OCI-LY1 (cell line): ENCODE measurements around the gene GTPBP1.

ENCODE experiments used
- H2AFZ ChIP-seq: fragments of 200-600 bp; sonication (generic), shearing (Covaris generic); 2 replicates; pipeline ENCODE4 v1.6.0; 2014; ENCODE audit warnings: antibody characterized with exemption, mild to moderate bottlenecking, low read length
- H3F3A ChIP-seq: fragments of 200-600 bp; sonication (generic), shearing (Covaris generic); 2 replicates; pipeline ENCODE4 v1.6.0; 2014; ENCODE audit warnings: mild to moderate bottlenecking, antibody characterized with exemption, low read length, moderate library complexity; ENCODE audit not compliant: insufficient read depth
- H3K27ac ChIP-seq: fragments of 200-600 bp; sonication (generic); 2 replicates; pipeline ENCODE4 v1.5.1; 2014; ENCODE audit warnings: low read length, mixed run types, mild to moderate bottlenecking, low read depth; ENCODE audit not compliant: poor library complexity, severe bottlenecking
- H3K27me3 ChIP-seq: fragments of 200-600 bp; sonication (generic); 2 replicates; pipeline ENCODE4 v1.6.0; 2014; ENCODE audit warnings: antibody characterized with exemption, mild to moderate bottlenecking, low read length, moderate library complexity; ENCODE audit not compliant: insufficient read depth
- H3K36me3 ChIP-seq: fragments of 200-600 bp; sonication (generic); 2 replicates; pipeline ENCODE4 v1.6.1; 2014; ENCODE audit warnings: mild to moderate bottlenecking, antibody characterized with exemption, low read length, moderate library complexity, mixed read lengths; ENCODE audit not compliant: insufficient read depth
- H3K4me1 ChIP-seq: fragments of 200-600 bp; sonication (generic); 2 replicates; pipeline ENCODE4 v1.5.1; 2014; ENCODE audit warnings: mild to moderate bottlenecking, low read length, moderate library complexity; ENCODE audit not compliant: insufficient read depth, severe bottlenecking
- H3K4me2 ChIP-seq: fragments of 200-600 bp; sonication (generic), shearing (Covaris generic); 2 replicates; pipeline ENCODE4 v1.6.1; 2014; ENCODE audit warnings: low read length
- H3K4me3 ChIP-seq: fragments of 200-600 bp; sonication (generic); 2 replicates; pipeline ENCODE4 v1.5.1; 2014; ENCODE audit warnings: low read length, low read depth, mild to moderate bottlenecking, mixed read lengths; ENCODE audit not compliant: poor library complexity, severe bottlenecking
- H3K79me2 ChIP-seq: fragments of 200-600 bp; shearing (Covaris generic); 2 replicates; pipeline ENCODE4 v1.6.1; 2016; ENCODE audit warnings: mixed run types, low read length, mixed read lengths; ENCODE audit not compliant: insufficient read depth
- H3K9ac ChIP-seq: fragments of 200-600 bp; sonication (generic), shearing (Covaris generic); 2 replicates; pipeline ENCODE4 v1.6.1; 2014; ENCODE audit warnings: mild to moderate bottlenecking, low read length, mixed read lengths
- H3K9me2 ChIP-seq: fragments of 200-600 bp; sonication (generic), shearing (Covaris generic); 2 replicates; pipeline ENCODE4 v1.6.1; 2014; ENCODE audit warnings: low read depth, mild to moderate bottlenecking, low read length, mixed read lengths
- H3K9me3 ChIP-seq: fragments of 200-600 bp; shearing (Covaris generic); 2 replicates; pipeline ENCODE4 v1.6.1; 2014; ENCODE audit warnings: low read length, mixed read lengths
- H4K20me1 ChIP-seq: fragments of 200-600 bp; sonication (generic), shearing (Covaris generic); 2 replicates; pipeline ENCODE4 v1.6.0; 2016; ENCODE audit warnings: mild to moderate bottlenecking, low read length; ENCODE audit not compliant: insufficient read depth
- EZH2 ChIP-seq: fragments of 200-600 bp; sonication (generic), shearing (Covaris generic); IDR thresholded peaks from 2 replicates; pipeline ENCODE4 v1.8.0; 2017; ENCODE audit warnings: borderline replicate concordance, mixed run types, mild to moderate bottlenecking, antibody characterized with exemption, low read length, moderate library complexity, mixed read lengths
- TF ChIP-seq, protein P1 (sequence below): fragments of 200-600 bp; sonication (generic), shearing (Covaris generic); IDR thresholded peaks from 2 replicates; pipeline ENCODE4 v1.5.1; 2017; ENCODE audit warnings: mild to moderate bottlenecking, antibody characterized with exemption, low read length, moderate library complexity, mixed read lengths

The GTPBP1 gene

GRCh38 chr22:38710866-38711265 lies 5.1 kb downstream of the GTPBP1 start:
- no peaks in the 10 kb centered on the region for H3K27me3 ChIP-seq
- 0 out of 2 replicates have a peak, but pooled peaks cover 5% of the 10 kb centered on the region for H4K20me1 ChIP-seq
- TF ChIP-seq EZH2 = no peak
- TF ChIP-seq, protein P1, sequence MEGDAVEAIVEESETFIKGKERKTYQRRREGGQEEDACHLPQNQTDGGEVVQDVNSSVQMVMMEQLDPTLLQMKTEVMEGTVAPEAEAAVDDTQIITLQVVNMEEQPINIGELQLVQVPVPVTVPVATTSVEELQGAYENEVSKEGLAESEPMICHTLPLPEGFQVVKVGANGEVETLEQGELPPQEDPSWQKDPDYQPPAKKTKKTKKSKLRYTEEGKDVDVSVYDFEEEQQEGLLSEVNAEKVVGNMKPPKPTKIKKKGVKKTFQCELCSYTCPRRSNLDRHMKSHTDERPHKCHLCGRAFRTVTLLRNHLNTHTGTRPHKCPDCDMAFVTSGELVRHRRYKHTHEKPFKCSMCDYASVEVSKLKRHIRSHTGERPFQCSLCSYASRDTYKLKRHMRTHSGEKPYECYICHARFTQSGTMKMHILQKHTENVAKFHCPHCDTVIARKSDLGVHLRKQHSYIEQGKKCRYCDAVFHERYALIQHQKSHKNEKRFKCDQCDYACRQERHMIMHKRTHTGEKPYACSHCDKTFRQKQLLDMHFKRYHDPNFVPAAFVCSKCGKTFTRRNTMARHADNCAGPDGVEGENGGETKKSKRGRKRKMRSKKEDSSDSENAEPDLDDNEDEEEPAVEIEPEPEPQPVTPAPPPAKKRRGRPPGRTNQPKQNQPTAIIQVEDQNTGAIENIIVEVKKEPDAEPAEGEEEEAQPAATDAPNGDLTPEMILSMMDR = no peak
- H3K9me2 ChIP-seq = no peaks in the 10 kb centered on the region
- no peak overlapping the region for H2AFZ ChIP-seq
- no peaks in the 10 kb centered on the region for H3F3A ChIP-seq
- peaks cover 37% of the 10 kb centered on the region; the same call in 1 of the 2 replicates for H3K36me3 ChIP-seq
- H3K27ac ChIP-seq = no peak overlapping the region
- no peak overlapping the region for H3K4me3 ChIP-seq
- H3K4me1 ChIP-seq = peaks cover 33% of the 10 kb centered on the region
- no peak overlapping the region for H3K4me2 ChIP-seq
- H3K9me3 ChIP-seq = no peaks in the 10 kb centered on the region
- H3K9ac ChIP-seq = no peak overlapping the region
- H3K79me2 ChIP-seq = peaks cover 72% of the 10 kb centered on the region

GRCh38 chr22:38712486-38713207 lies 6.9 kb downstream of the GTPBP1 start:
- no peak overlapping the region for H3K9ac ChIP-seq
- H3K4me2 ChIP-seq = no peak overlapping the region

GRCh38 chr22:38713921-38714320 lies 8.2 kb downstream of the GTPBP1 start:
- Histone ChIP-seq H3K4me1 (peaks cover 10% of the 10 kb centered on the region), H3F3A (no peaks in the 10 kb centered on the region), H3K4me2 (no peak overlapping the region), H3K9me3 (no peaks in the 10 kb centered on the region), H3K4me3 (no peak overlapping the region), H3K36me3 (peaks cover 65% of the 10 kb centered on the region; the same call in 1 of the 2 replicates), H3K9ac (no peak overlapping the region), H3K9me2 (no peaks in the 10 kb centered on the region), H2AFZ (no peak overlapping the region), H4K20me1 (0 out of 2 replicates have a peak, but pooled peaks cover 2% of the 10 kb centered on the region), H3K79me2 (peaks cover 48% of the 10 kb centered on the region), H3K27ac (no peak overlapping the region), H3K27me3 (no peaks in the 10 kb centered on the region)
- no peak for TF ChIP-seq EZH2
- TF ChIP-seq, protein P1 = no peak

More at GRCh38 chr22:38712486-38713207, 6.9 kb downstream of the GTPBP1 start:
- Histone ChIP-seq H3F3A (no peaks in the 10 kb centered on the region), H3K9me2 (no peaks in the 10 kb centered on the region), H3K27ac (no peak overlapping the region), H2AFZ (no peak overlapping the region), H3K36me3 (peaks cover 55% of the 10 kb centered on the region; the same call in 1 of the 2 replicates), H4K20me1 (0 out of 2 replicates have a peak, but pooled peaks cover 4% of the 10 kb centered on the region), H3K4me3 (no peak overlapping the region), H3K79me2 (peaks cover 59% of the 10 kb centered on the region), H3K4me1 (peaks cover 23% of the 10 kb centered on the region), H3K27me3 (no peaks in the 10 kb centered on the region), H3K9me3 (no peaks in the 10 kb centered on the region)
- TF ChIP-seq, protein P1 = no peak
- TF ChIP-seq EZH2 = no peak
